Inflammatory macrophage treated with lipopolysaccharide for 1 hour (primary cell): ENCODE data around the gene AHRR.
A peak's percentile ranks its signal among the peaks of the same experiment; 100 is the strongest.
"Not testable (repeated sequence)": the region's sequence is repeated elsewhere in the genome, so short reads cannot be mapped to it uniquely, and the experiment has no call there.

Experiments used
- DNase-seq, 2 donors: peaks; one replicate each; pipeline ENCODE4 v3.0.0-alpha.2; 2020 to 2022

AHRR gene

GRCh38 chr5:306011-306805 is 15.3 kb upstream of the AHRR start:
- no peak for DNase-seq

DNA sequence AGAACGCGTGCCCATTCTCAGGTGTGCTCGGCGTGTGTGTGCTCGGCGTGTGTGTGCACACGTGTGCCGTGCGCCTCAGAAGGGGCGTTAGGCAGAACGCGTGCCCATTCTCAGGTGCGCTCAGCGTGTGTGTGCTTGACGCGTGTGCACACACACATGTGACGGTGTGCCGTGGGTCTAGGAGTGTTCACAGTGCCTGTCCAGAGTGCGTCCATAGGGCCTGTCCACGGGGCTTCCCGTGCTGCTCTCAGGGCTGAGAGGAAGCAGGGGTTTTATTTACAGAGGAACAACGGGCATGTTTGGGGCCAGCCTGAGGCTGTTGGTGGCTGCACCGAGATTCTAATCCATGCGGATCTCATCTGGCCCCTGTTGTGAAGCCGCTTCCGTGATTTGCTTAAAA is 14.2 kb upstream of the AHRR start:
- DNase-seq = no peak

GRCh38 chr5:307794-308579 is 13.5 kb upstream of the AHRR start:
- no peak for DNase-seq

DNA sequence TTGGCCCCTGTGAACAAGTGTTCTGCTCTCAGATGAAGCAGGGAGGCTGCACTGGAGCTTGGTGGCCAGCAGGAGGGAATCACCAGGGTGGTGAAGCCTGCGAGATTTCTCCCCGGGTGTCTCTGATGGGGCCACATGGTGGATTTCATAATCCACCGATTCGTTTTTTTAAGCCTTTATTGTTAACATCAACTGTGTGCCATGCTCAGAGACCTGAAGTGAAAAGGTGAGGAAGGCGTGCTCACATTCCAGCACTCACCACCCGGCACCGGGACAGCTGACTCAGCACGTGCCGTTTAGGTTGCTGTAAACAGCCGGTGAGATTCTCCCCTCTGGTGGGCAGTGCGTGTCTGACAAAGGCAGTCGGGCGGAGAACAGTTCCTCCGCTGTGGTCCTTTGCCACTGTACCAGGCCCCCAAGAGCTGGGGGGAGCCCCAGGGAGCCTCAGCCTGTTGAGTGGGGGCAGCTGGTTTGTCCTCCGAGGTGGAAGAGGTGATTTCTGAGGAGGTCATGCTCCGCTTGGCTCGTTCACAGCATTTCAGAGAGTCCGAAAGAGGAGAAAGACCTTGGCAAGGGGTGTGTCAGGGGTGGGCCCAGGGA is 12.7 kb upstream of the AHRR start:
- DNase-seq = no peak

GRCh38 chr5:309831-310230 is 11.7 kb upstream of the AHRR start:
- not testable (repeated sequence) for DNase-seq

GRCh38 chr5:310516-310915 is 11.0 kb upstream of the AHRR start:
- DNase-seq = no peak

- DNase-seq = no peak
These were observed 10.5 kb upstream of the AHRR start for GRCh38 chr5:310941-311434.

GRCh38 chr5:311963-312362 is 9.6 kb upstream of the AHRR start:
- no peak for DNase-seq

- DNase-seq = no peak
These were observed 8.7 kb upstream of the AHRR start for GRCh38 chr5:312845-313244.

DNA sequence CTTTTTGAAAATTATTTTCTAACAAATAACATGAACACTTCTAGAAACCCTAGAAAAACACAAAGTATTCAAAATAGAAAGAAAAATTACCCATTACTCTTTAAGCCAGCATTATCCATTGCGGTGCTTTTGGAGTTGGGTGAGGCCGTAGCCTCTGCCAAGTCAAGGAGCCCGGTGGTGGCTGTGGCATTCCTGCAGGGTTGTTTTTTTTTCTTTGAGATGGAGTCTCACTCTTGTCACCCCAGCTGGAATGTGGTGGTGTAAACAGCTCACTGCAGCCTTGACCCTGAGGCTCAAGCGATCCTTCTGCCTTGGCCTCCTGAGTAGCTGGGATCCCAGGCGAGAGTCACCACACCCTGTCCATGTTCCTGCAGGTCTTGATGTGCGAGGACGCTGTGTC is 8.2 kb upstream of the AHRR start:
- no peak for DNase-seq

- no peak for DNase-seq
These were observed 7.6 kb upstream of the AHRR start for GRCh38 chr5:313806-314376.

- no peak for DNase-seq
These were observed 6.6 kb upstream of the AHRR start for GRCh38 chr5:314676-315487.

DNA sequence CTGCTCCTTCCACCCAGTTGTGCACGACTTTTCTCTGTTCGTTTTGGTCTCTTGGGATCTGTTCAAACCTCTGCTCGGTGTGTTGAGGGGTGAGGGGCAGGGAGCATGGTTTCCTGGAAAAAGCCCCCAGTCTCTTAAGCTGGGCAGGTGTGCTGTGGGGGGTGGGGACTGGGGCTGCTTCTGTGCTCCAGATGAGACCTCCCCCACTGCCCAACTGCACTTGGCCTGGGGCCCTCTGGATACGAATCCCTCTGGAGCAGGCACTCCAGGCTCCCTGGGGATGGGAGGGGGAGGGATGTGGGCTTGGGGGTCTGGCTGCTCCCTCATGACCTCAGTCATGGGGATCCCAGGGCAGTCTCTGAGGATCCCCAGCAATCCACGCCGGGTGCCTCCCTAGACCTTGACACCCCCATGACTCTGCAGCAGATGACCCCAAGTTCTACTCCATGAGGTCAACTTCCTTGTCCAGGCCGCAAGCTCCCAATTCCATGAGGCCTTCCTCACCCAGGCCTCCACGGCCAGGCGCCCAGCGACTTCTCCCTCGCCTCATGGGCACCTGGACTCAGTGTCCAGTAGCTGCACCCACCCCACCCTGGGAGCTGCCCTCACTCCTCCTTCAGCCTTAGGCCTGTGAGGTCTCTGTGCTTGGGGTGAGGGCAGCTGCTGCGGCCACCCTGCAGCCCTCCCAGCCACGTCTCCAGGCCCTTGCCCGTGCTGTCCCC is 5.9 kb upstream of the AHRR start:
- DNase-seq = no peak

GRCh38 chr5:316210-317085 is 5.1 kb upstream of the AHRR start:
- DNase-seq = no peak

DNA sequence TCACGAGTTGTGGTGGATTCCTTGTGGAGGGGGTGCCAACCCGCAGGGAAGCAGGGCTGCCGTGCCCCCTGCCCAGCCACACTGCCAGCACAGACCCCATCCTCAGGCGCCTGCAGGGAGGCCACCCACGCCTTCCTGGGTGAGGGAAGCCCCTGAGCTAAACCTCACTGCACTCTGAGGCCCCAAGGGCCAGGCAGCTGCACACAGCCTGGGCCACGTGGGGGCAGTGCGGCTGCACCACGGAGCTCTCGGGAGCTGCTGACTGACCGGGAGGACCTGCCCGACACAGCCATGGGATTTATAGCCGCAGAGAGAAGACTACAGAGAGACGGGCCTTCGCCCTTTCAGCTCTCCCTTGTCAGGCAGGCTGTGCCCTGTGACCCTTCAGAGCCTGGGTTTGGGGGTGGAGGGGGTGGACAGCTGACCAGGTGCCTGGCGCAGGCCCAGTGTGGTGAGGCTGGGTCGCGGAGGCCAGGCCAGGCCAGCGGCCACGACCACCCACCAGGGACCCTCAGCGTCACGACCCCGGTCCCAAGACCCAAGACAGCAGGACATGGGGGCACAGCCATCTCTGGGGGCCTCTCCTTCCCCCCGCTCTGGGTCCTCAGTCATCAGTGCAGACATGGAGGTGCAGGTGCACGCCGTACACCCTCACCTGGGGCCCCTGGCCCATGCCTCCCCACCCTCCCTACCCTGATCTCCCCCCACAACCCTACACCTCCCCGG is 4.3 kb upstream of the AHRR start:
- DNase-seq = peak; percentile 69 to 73

DNA sequence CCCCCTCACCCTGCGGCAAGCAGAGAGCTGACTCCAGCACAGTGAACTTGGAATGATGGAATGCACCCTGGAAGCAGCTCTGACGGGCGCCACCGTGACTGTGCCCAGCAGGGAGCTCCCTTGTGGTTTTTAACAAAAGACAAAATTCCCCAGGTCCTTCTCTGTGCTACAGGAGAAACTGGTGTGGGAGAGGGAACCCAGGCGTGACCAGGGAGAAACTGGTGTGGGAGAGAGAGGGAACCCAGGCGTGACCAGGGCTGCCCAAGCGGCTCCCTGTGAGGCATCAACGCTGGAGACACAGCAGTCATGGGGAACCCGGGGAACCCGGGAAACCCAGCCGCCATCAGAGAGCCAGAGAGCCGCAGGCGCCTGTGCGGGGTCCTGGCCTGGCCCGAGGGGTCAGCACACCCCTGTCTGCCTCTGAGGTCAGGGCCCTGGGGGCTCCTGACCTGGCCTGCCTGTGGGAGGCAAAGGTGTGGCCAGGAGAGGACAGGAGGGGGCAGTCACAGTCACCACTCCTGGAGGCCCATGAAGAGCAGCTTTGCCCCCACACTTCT is 3.1 kb upstream of the AHRR start:
- peak in 1 of 2 donors; percentile 18 for DNase-seq

GRCh38 chr5:318931-319601 is 2.4 kb upstream of the AHRR start:
- no peak for DNase-seq

DNA sequence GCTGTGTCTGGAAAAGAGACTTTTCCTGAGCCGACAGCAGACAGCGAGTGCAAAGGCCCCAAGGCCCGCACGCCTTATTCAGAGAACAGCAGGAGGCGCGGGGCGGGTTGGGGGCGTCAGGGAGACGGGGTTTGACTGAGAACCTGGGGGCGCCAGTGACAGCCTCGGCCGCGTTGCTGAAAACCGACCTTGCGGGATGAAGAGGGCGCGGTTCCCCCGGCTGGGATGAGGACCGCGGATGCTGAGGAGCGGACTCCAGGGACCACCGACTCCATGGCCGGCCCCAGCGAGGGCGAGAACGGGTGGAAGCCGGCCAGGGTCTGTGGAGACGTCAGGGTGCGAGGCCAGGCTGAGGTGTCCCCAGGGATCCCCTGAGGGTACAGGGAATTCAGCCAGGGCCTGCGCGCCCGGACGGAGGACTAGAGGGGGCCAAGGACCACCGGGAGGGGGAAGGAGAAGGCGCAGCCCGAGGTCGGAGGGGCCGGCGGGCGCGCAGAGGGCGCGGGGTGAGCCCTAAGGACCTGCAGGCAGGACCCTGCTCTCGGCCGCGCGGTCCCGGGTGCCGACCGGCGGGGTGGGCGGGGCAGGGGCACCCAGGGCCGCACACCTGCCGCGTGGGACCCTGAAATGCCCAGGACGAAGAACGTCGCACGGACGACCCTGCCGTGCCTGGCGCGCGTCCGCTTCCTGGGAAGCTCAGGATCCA is 837 bp upstream of the AHRR start:
- DNase-seq = no peak
